ENCODE results near the gene EOLA2. TPM values are rescaled to one million over a fixed set of nuclear protein-coding genes. Genes with fewer than 3 reads are reported as not detected.

EOLA2 gene
- total RNA-seq = 20.1 and 34.6 TPM in 2 replicates

DNA sequence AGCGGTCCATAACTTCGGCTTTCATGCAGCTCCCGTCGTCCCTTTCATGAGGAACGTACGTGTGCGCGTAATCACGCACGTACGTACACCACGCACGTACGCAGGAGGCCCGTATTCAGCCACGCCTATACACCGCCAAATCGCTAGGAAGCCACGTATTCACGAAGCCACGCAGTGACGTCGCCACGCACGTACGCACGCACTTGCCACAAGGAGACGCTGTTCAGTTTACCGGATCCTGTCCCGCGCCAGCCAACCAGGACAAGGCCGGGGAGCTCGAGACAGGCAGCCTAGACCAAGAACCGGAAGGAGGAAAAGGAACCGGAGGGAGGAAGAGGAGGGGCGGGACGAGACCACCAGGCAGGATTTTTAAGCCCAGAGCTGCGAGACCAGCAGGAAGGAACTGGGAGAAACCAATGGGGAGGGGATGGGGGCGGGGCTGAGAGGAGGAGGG lies at the start of gene EOLA2:
Gene EOLA2, minus strand, starts transcription at position 65 of the 454 bp plus-strand sequence. CDS start 4,617 bp downstream, outside the sequence.

DNA sequence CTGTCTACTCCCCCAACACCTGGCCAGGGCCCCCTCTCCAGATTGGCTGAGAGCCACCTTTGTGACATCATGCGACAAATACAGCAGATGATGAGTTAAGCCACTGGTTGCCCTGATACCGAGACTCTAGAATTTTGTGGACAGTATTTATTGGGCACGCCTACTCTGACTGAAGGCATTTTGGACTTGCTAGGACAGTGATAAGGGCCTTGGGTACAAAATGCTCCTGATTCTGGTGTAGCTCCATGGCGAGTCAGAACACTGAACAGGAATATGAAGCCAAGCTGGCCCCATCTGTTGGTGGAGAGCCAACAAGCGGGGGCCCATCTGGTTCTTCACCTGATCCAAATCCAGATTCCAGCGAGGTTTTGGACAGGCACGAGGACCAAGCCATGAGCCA lies 8.9 kb downstream of the EOLA2 start, which contains the start of gene HSFX4:
Gene HSFX4, plus strand, starts transcription at position 174 of the 400 bp plus-strand sequence. Its CDS starts 72 bp downstream, at position 246.

Other genes with a start within 250 kb of the EOLA2 start
- gene MAGEA11, start 226.4 kb downstream of the EOLA2 start, total RNA-seq = not detected in 2 replicates
- 0.26 and 0.88 TPM in 2 replicates for gene HSFX1, start 164.4 kb downstream of the EOLA2 start, total RNA-seq
- not detected in 2 replicates for gene MAGEA9, start 156.6 kb downstream of the EOLA2 start, total RNA-seq
- gene MAGEA8, start 57.3 kb downstream of the EOLA2 start, total RNA-seq = not detected in 2 replicates
- gene HSFX4, start 8.9 kb downstream of the EOLA2 start, total RNA-seq = not detected in 2 replicates